PC-3 (cell line): Measurements from ENCODE around the gene PCDHA2. TPM values are rescaled to one million over a fixed set of nuclear protein-coding genes. Genes with fewer than 3 reads are reported as not detected.

Experiments used
- ATAC-seq: fragments of 200-7000 bp; cut with Tn5 transposase; 2 replicates; pipeline ENCODE4 v1.9.1; 2020; ENCODE audit warnings: mild to moderate bottlenecking, moderate library complexity
- Bru-seq: library from RNA; stranded (reverse); fragments of 400-500 nt; gene quantifications from one replicate; lab custom pipeline; 2021; lab: Mats Ljungman, UMichigan
- BruChase-seq, 2 experiments: library from RNA; stranded (reverse); fragments of 400-500 nt; gene quantifications; one replicate each; lab custom pipeline; 2021; lab: Mats Ljungman, UMichigan
- BruUV-seq: library from RNA; stranded (reverse); fragments of 400-500 nt; replicated peaks from 2 replicates; lab custom pipeline; 2021; lab: Mats Ljungman, UMichigan
- CTCF ChIA-PET: fragments of 300-600 bp; sonication (Branson Sonifier 250); formaldehyde crosslinking; loops from one replicate; lab custom pipeline; 2022; ENCODE audit warnings: antibody characterized with exemption; lab: Charles Lee
- POLR2A ChIA-PET: fragments of 300-600 bp; sonication (Branson Sonifier 250); formaldehyde crosslinking; loops from one replicate; lab custom pipeline; 2022; ENCODE audit warnings: antibody characterized with exemption; ENCODE audit not compliant: unreplicated experiment; lab: Charles Lee
- DNase-seq: peaks from one replicate; pipeline ENCODE4 v3.0.0-alpha.2; 2015
- H2AFZ ChIP-seq: fragments of 300-600 bp; sonication (generic); 2 replicates; pipeline ENCODE4 v1.6.0; 2016; ENCODE audit warnings: antibody characterized with exemption, low read length
- H3F3A ChIP-seq: fragments of 300-600 bp; sonication (generic); one replicate; pipeline ENCODE4 v1.6.0; 2017; ENCODE audit warnings: antibody characterized with exemption, low read length, control low read depth, mild to moderate bottlenecking; ENCODE audit not compliant: unreplicated experiment
- H3K27ac ChIP-seq: fragments of 300-600 bp; sonication (generic); 2 replicates; pipeline ENCODE4 v1.5.1; 2016; ENCODE audit warnings: mild to moderate bottlenecking, low read length
- H3K27me3 ChIP-seq: fragments of 300-600 bp; sonication (generic); 2 replicates; pipeline ENCODE4 v1.6.1; 2016; ENCODE audit warnings: low read length, mixed read lengths
- H3K36me3 ChIP-seq: fragments of 300-600 bp; sonication (generic); 2 replicates; pipeline ENCODE4 v1.6.1; 2016; ENCODE audit warnings: low read depth, mixed run types, low read length, mixed read lengths
- H3K4me1 ChIP-seq: fragments of 300-600 bp; sonication (generic); 2 replicates; pipeline ENCODE4 v1.5.1; 2016; ENCODE audit warnings: low read length; ENCODE audit not compliant: insufficient read depth
- H3K4me2 ChIP-seq: fragments of 300-600 bp; sonication (generic); 2 replicates; pipeline ENCODE4 v1.6.0; 2016; ENCODE audit warnings: low read length
- H3K4me3 ChIP-seq: fragments of 300-600 bp; sonication (generic); 2 replicates; pipeline ENCODE4 v1.5.1; 2016; ENCODE audit warnings: mild to moderate bottlenecking, low read length, mixed read lengths
- H3K79me2 ChIP-seq: fragments of 300-600 bp; sonication (generic); 2 replicates; pipeline ENCODE4 v1.6.1; 2017; ENCODE audit warnings: low read length, mixed read lengths
- H3K9ac ChIP-seq: fragments of 300-600 bp; sonication (generic); 2 replicates; pipeline ENCODE4 v1.6.0; 2016; ENCODE audit warnings: mild to moderate bottlenecking, low read length
- H3K9me2 ChIP-seq: fragments of 300-600 bp; sonication (generic); replicated peaks from 2 replicates; pipeline ENCODE4 v1.6.1; 2016; ENCODE audit warnings: mixed run types, low read length, mixed read lengths
- H3K9me3 ChIP-seq: fragments of 300-600 bp; sonication (generic); 2 replicates; pipeline ENCODE4 v1.6.1; 2016; ENCODE audit warnings: low read length, mixed read lengths
- H4K20me1 ChIP-seq: fragments of 300-600 bp; sonication (generic); 2 replicates; pipeline ENCODE4 v1.6.1; 2016; ENCODE audit warnings: low read length, mixed read lengths
- EZH2 ChIP-seq: fragments of 300-600 bp; sonication (generic); IDR thresholded peaks from one replicate; pipeline ENCODE4 v1.6.1; 2017; ENCODE audit warnings: antibody characterized with exemption, mild to moderate bottlenecking, low read length; ENCODE audit not compliant: unreplicated experiment
- EZH2phosphoT487 ChIP-seq: fragments of 300-600 bp; sonication (generic); IDR thresholded peaks from 2 replicates; pipeline ENCODE4 v1.6.1; 2018; ENCODE audit warnings: mild to moderate bottlenecking, antibody characterized with exemption, low read length, borderline replicate concordance
- intact Hi-C: fragments of 100-400 bp; cut with micrococcal nuclease; formaldehyde crosslinking; loops from 2 replicates; pipeline ENCODE4 v1.9.0; 2023
- long read RNA-seq: library from polyadenylated mRNA; unstranded; transcript quantifications from one replicate; pipeline ENCODE4 v2.0.0, GENCODE V29; 2021; ENCODE audit not compliant: unreplicated experiment
- total RNA-seq: library from RNA; depleted of rRNA; stranded (reverse); fragments of >200 nt; gene quantifications from 2 replicates; pipeline ENCODE4 v1.2.3, GENCODE V29; 2014; rRNA removed
- TF ChIP-seq, protein P1 (sequence below): fragments of 300-600 bp; sonication (generic); conservative IDR thresholded peaks from 2 replicates; pipeline ENCODE4 v1.5.1; 2017; ENCODE audit warnings: antibody characterized with exemption, low read depth, mild to moderate bottlenecking, low read length

Gene PCDHA2
- total RNA-seq (not detected in 2 replicates), Bru-seq, nascent RNA (percentile 15 among the genes with signal in this experiment), BruChase-seq, experiment 1, labeled RNA remaining after a 6-hour chase (not detected), BruChase-seq, experiment 2, labeled RNA remaining after a 2-hour chase (not detected)
- long read RNA-seq = 0 reads

DNA sequence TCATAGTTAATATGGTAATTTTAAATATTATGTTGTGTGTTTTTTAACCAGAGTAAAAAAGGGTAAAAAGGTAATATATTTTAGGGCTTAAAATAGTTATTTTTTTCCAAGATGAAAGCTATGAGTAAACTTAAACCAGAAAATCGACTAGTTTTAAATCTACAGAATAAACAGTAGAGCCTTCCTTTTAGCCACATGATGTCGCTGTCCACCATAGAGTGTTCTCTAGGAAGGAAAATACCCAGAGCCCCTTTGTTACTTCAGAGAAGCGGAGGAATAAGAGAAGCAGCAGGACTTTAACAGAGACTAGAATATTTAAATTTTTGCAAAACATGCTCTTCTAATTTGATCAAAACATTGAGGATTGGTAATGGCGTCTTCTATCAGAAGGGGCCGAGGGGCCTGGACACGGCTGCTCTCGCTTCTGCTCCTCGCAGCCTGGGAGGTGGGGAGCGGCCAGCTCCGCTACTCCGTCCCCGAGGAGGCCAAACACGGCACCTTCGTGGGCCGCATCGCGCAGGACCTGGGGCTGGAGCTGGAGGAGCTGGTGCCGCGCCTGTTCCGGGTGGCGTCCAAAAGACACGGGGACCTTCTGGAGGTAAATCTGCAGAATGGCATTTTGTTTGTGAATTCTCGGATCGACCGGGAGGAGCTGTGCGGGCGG is at the start of gene PCDHA2:
PCDHA2 (plus strand) TSS at position 258 of the 664 bp plus-strand sequence.
- Histone ChIP-seq H3K27ac (no peak within 1 kb of the TSS), H3K4me3 (no peak within 1 kb of the TSS), H3K79me2 (no peaks in the 10 kb centered on the region), H4K20me1 (no peaks in the 10 kb centered on the region), H3F3A (no peaks in the 10 kb centered on the region), H2AFZ (no peak within 1 kb of the TSS), H3K36me3 (peaks cover 2% of the 10 kb centered on the region; the same call in 1 of the 2 replicates), H3K9me2 (no peaks in the 10 kb centered on the region), H3K27me3 (no peaks in the 10 kb centered on the region), H3K4me2 (no peak within 1 kb of the TSS), H3K9me3 (peaks cover 10% of the 10 kb centered on the region; the same call in 1 of the 2 replicates), H3K9ac (no peak within 1 kb of the TSS), H3K4me1 (no peaks in the 10 kb centered on the region)
- ATAC-seq (no peak), DNase-seq (no peak)
- TF ChIP-seq EZH2 = no peak
- TF ChIP-seq EZH2phosphoT487 = no peak
- TF ChIP-seq, protein P1, sequence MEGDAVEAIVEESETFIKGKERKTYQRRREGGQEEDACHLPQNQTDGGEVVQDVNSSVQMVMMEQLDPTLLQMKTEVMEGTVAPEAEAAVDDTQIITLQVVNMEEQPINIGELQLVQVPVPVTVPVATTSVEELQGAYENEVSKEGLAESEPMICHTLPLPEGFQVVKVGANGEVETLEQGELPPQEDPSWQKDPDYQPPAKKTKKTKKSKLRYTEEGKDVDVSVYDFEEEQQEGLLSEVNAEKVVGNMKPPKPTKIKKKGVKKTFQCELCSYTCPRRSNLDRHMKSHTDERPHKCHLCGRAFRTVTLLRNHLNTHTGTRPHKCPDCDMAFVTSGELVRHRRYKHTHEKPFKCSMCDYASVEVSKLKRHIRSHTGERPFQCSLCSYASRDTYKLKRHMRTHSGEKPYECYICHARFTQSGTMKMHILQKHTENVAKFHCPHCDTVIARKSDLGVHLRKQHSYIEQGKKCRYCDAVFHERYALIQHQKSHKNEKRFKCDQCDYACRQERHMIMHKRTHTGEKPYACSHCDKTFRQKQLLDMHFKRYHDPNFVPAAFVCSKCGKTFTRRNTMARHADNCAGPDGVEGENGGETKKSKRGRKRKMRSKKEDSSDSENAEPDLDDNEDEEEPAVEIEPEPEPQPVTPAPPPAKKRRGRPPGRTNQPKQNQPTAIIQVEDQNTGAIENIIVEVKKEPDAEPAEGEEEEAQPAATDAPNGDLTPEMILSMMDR = no peak
- ChIA-PET POLR2A (no interaction called here), CTCF (no interaction called here)
- BruUV-seq = no TSS peak
- intact Hi-C loops = no loop called here

DNA sequence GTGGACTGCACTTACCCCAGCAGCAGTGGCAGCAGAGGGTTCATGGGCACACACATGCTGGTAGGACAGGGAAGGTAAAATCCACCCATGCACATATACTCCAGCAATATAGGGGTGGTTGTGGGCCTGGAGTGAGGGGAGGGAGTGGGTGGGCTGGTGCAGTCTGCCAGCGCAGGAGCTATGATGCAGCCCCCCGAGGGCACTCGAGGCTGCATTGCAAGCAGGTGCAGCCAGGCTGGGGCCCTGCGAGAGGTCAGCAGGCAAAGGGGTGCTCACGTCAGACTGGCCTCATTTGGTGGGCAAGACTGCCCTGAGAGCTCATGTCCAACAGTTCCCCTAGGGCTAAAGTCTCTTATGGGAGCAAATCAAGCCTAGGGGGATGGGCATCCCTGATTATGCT is 41.1 kb upstream of the PCDHA2 start:
- ChIA-PET CTCF (no interaction called here), POLR2A (no interaction called here)
- no peak overlapping the region for H3K27ac ChIP-seq
- BruUV-seq = no TSS peak
- 0 out of 2 replicates have a peak, but pooled peaks cover 6% of the 10 kb centered on the region for H3K9me3 ChIP-seq
- intact Hi-C loops = no loop called here
- no peak overlapping the region for H2AFZ ChIP-seq
- H3K4me2 ChIP-seq = no peak overlapping the region
- H3K9ac ChIP-seq = no peak overlapping the region
- TF ChIP-seq EZH2 = no peak
- TF ChIP-seq EZH2phosphoT487 = no peak
- TF ChIP-seq, protein P1 = no peak
- no peaks in the 10 kb centered on the region for H3K4me1 ChIP-seq
- H3F3A ChIP-seq = no peaks in the 10 kb centered on the region
- H3K9me2 ChIP-seq = no peaks in the 10 kb centered on the region
- H4K20me1 ChIP-seq = no peaks in the 10 kb centered on the region
- no peak overlapping the region for H3K4me3 ChIP-seq
- ATAC-seq (no peak), DNase-seq (no peak)
- H3K79me2 ChIP-seq = no peaks in the 10 kb centered on the region
- H3K36me3 ChIP-seq = no peaks in the 10 kb centered on the region; the same call in 1 of the 2 replicates
- H3K27me3 ChIP-seq = no peaks in the 10 kb centered on the region
